Uterus (tissue), 2 donors: ENCODE measurements around the gene CTDSPL.

Experiments used
- POLR2A ChIP-seq, 2 donors: fragments of 450-650 bp; IDR thresholded peaks; one replicate each; pipeline ENCODE4 v1.6.1; 2016; ENCODE audit warnings: antibody characterized with exemption in 2 of 2, mild to moderate bottlenecking in 1 of 2, moderate library complexity in 1 of 2
- TF ChIP-seq, protein P1 (sequence below), 4 experiments: fragments of 200-600 bp in 2 of 4; fragments of 450-650 bp in 2 of 4; sonication (generic) in 2 of 4; IDR thresholded peaks; one replicate each; pipeline ENCODE4 v1.5.1; 2016 to 2019; ENCODE audit warnings: antibody characterized with exemption in 4 of 4, mild to moderate bottlenecking in 2 of 4, moderate library complexity in 1 of 4

DNA sequence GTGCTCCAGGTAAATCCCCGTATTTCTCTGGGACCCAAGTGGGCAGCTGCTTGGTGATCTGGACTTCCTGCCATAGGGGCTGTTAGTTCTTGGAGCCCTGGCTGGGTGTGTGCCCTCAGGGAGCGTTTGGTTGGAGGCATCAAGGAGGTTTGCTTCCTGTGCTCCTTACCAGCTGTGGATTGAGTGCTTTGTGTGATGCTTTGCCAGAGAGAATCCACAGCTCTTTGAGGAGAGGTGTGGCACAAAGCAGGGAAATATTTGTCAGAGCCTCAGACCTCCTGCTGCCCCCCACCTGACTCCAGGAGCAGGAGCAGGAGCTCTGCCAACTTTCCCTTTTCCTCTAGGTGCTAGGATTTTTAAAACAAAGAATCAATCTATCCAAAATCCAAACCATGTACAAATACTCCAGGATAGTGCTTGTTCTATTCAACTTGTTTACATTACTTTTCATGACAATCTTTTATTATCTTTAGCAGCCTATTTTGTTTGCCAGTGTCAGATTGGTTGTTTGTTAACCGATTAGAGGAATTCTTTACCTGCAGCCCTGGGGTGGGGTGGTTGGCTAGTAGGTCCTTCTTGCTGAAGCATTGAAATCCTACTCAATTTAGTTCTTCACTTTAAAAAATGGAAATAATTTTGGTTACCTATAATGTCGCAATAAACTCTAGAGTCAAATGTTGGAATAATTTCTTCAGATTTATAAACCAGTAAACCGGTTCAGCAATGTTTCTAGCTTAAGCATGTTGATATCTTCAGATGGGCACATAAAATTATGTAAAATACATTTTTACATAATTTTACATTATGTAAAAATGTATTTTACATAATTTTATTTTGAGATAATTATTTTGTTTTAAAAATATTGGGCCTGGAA, 2.5 kb downstream of the CTDSPL start:
- TF ChIP-seq POLR2A (IDR thresholded peaks at IDR 0.05): no peak
- TF ChIP-seq, protein P1, sequence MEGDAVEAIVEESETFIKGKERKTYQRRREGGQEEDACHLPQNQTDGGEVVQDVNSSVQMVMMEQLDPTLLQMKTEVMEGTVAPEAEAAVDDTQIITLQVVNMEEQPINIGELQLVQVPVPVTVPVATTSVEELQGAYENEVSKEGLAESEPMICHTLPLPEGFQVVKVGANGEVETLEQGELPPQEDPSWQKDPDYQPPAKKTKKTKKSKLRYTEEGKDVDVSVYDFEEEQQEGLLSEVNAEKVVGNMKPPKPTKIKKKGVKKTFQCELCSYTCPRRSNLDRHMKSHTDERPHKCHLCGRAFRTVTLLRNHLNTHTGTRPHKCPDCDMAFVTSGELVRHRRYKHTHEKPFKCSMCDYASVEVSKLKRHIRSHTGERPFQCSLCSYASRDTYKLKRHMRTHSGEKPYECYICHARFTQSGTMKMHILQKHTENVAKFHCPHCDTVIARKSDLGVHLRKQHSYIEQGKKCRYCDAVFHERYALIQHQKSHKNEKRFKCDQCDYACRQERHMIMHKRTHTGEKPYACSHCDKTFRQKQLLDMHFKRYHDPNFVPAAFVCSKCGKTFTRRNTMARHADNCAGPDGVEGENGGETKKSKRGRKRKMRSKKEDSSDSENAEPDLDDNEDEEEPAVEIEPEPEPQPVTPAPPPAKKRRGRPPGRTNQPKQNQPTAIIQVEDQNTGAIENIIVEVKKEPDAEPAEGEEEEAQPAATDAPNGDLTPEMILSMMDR (IDR thresholded peaks at IDR 0.05): no peak
